Measurements from ENCODE around the gene FXR2.
A peak's percentile ranks its signal among the peaks of the same experiment; 100 is the strongest.

The FXR2 gene

GRCh38 chr17:7583253-7584109, 31.2 kb downstream of the FXR2 start, which contains the start of gene MPDU1:
TSS of gene MPDU1 (plus strand) at chr17:7583852. CDS start at chr17:7583863, 11 bp downstream.
- intact Hi-C loops (cut with DNase I; ENCODE audit: low total_unique reads): no loop called here

GRCh38 chr17:7582396-7583252, 32.1 kb downstream of the FXR2 start:
- Histone ChIP-seq H3K9me3 (no peaks in the 10 kb centered on the region), H3K4me3 (peak overlapping the region; percentile 58 to 62), H3K27ac (peak overlapping the region; percentile 85 to 92), H3K36me3 (peaks cover 12 to 30% (median 20%) of the 10 kb centered on the region in 3 donors), H3K27me3 (no peaks in the 10 kb centered on the region), H3K4me1 (peaks cover 10 to 57% (median 50%) of the 10 kb centered on the region in 4 donors)
- intact Hi-C loops (cut with DNase I; ENCODE audit: low total_unique reads): no loop called here
- TF ChIP-seq CTCF (IDR thresholded peaks at IDR 0.05): no peak
- DNase-seq: peak in 1 of 2 donors; percentile 76

More at GRCh38 chr17:7583253-7584109, 31.2 kb downstream of the FXR2 start, which contains the start of gene MPDU1:
- Histone ChIP-seq H3K36me3 (peaks cover 4 to 24% (median 11%) of the 10 kb centered on the region in 3 donors), H3K27me3 (no peaks in the 10 kb centered on the region), H3K4me3 (peak within 1 kb of the TSS; percentile 58 to 62), H3K27ac (peak within 1 kb of the TSS; percentile 85 to 92), H3K9me3 (no peaks in the 10 kb centered on the region), H3K4me1 (peaks cover 10 to 63% (median 53%) of the 10 kb centered on the region in 4 donors)
- peak; percentile 93 to 99 for DNase-seq
- TF ChIP-seq CTCF (IDR thresholded peaks at IDR 0.05): peak in 1 of 2 experiments; percentile 16

GRCh38 chr17:7580604-7581575, 33.8 kb downstream of the FXR2 start:
- TF ChIP-seq CTCF (IDR thresholded peaks at IDR 0.05): no peak
- Histone ChIP-seq H3K4me1 (peaks cover 10 to 57% (median 51%) of the 10 kb centered on the region in 4 donors), H3K36me3 (peaks cover 30 to 37% (median 34%) of the 10 kb centered on the region in 3 donors), H3K4me3 (peak overlapping the region; percentile 25 to 44), H3K27me3 (no peaks in the 10 kb centered on the region), H3K9me3 (no peaks in the 10 kb centered on the region), H3K27ac (peak overlapping the region; percentile 85 to 92)
- no peak for DNase-seq
- intact Hi-C loops (cut with DNase I; ENCODE audit: low total_unique reads): no loop called here

GRCh38 chr17:7579834-7580603, 34.7 kb downstream of the FXR2 start:
- no peak for TF ChIP-seq CTCF (IDR thresholded peaks at IDR 0.05)
- Histone ChIP-seq H3K27ac (peak overlapping the region; percentile 85 to 92), H3K36me3 (peaks cover 38 to 46% (median 43%) of the 10 kb centered on the region in 3 donors), H3K4me1 (peaks cover 10 to 63% (median 56%) of the 10 kb centered on the region in 4 donors), H3K9me3 (no peaks in the 10 kb centered on the region), H3K27me3 (no peaks in the 10 kb centered on the region), H3K4me3 (peak overlapping the region; percentile 25 to 44)
- intact Hi-C loops (cut with DNase I; ENCODE audit: low total_unique reads): no loop called here
- no peak for DNase-seq

Measured in tibial artery (tissue), 4 donors.